H1 (cell line): ENCODE measurements around the gene PXDN. TPM values are rescaled to one million over a fixed set of nuclear protein-coding genes. Genes with fewer than 3 reads are reported as not detected.

Experiments
- CTCF ChIA-PET: fragments of 300-600 bp; sonication (Branson Sonifier 250); formaldehyde crosslinking; loops from one replicate; lab custom pipeline; 2021; ENCODE audit not compliant: partially characterized antibody; lab: Charles Lee
- POLR2A ChIA-PET: fragments of 300-600 bp; sonication (Branson Sonifier 250); formaldehyde crosslinking; loops from one replicate; lab custom pipeline; 2021; ENCODE audit warnings: inconsistent platforms; ENCODE audit not compliant: partially characterized antibody; lab: Charles Lee
- DNase-seq, 2 experiments: peaks; one replicate each; pipeline versions ENCODE4 v3.0.0 to v3.0.0-alpha.2; 2010 to 2022; ENCODE audit warnings: low spot score in 2 of 2, low read depth in 1 of 2, mixed read lengths in 1 of 2
- FAIRE-seq: peaks from 2 replicates; lab custom pipeline; 2011; peaks lifted over from hg19 to GRCh38; lab: Jason Lieb, UNC
- H2AFZ ChIP-seq: 2 replicates; pipeline ENCODE4 v1.8.1; 2012; ENCODE audit warnings: low read length, inconsistent platforms
- H2AK5ac ChIP-seq: 2 replicates; pipeline ENCODE4 v1.6.1; 2013; ENCODE audit warnings: low read depth, low read length
- H2BK120ac ChIP-seq: replicated peaks from 2 replicates; pipeline ENCODE3; 2013; ENCODE audit warnings: low read depth, low read length, inconsistent platforms
- H2BK12ac ChIP-seq: 2 replicates; pipeline ENCODE4 v1.6.1; 2013; ENCODE audit warnings: low read depth, low read length
- H2BK15ac ChIP-seq: 2 replicates; pipeline ENCODE4 v1.6.1; 2013; ENCODE audit warnings: low read length
- H2BK20ac ChIP-seq: 2 replicates; pipeline ENCODE4 v1.6.1; 2013; ENCODE audit warnings: low read length
- H2BK5ac ChIP-seq: 2 replicates; pipeline ENCODE4 v1.6.1; 2013; ENCODE audit warnings: low read depth, low read length
- H3K14ac ChIP-seq: 2 replicates; pipeline ENCODE4 v1.6.1; 2013; ENCODE audit warnings: inconsistent platforms; ENCODE audit not compliant: insufficient read length
- H3K18ac ChIP-seq: 2 replicates; pipeline ENCODE4 v1.6.1; 2013; ENCODE audit warnings: low read length; ENCODE audit errors: extremely low read depth
- H3K23ac ChIP-seq: 2 replicates; pipeline ENCODE4 v1.6.1; 2013; ENCODE audit warnings: inconsistent platforms; ENCODE audit not compliant: insufficient read length
- H3K23me2 ChIP-seq: 2 replicates; pipeline ENCODE4 v1.6.1; 2013; ENCODE audit warnings: low read depth, low read length
- H3K27ac ChIP-seq: 2 replicates; pipeline ENCODE4 v1.6.1; 2011; ENCODE audit warnings: low read depth, low read length, inconsistent platforms
- H3K27me3 ChIP-seq, 4 experiments: replicated peaks in 1 of 4; 1 replicate in 1 of 4; 2 replicates in 3 of 4; pipeline versions ENCODE4 v1.6.1 to v1.8.1; 2011 to 2013; ENCODE audit warnings: low read length in 3 of 4, mild to moderate bottlenecking in 3 of 4, inconsistent platforms in 2 of 4, mixed read lengths in 2 of 4, moderate library complexity in 1 of 4; ENCODE audit not compliant: control insufficient read depth in 3 of 4, insufficient read depth in 3 of 4; ENCODE audit errors: extremely low read depth in 1 of 4
- H3K36me3 ChIP-seq, 4 experiments: 2 replicates each; pipeline versions ENCODE4 v1.6.1 to v1.8.1; 2011 to 2013; ENCODE audit warnings: mild to moderate bottlenecking in 4 of 4, low read length in 3 of 4, moderate library complexity in 2 of 4, control low read depth in 1 of 4, inconsistent platforms in 1 of 4; ENCODE audit not compliant: insufficient read depth in 4 of 4, control insufficient read depth in 2 of 4
- H3K4ac ChIP-seq: replicated peaks from 2 replicates; pipeline ENCODE3; 2013; ENCODE audit warnings: low read length, low read depth, mixed read lengths, inconsistent platforms; ENCODE audit not compliant: insufficient read length
- H3K4me1 ChIP-seq, 4 experiments: replicated peaks in 1 of 4; 1 replicate in 1 of 4; 2 replicates in 3 of 4; pipeline versions ENCODE4 v1.6.1 to v1.8.1; 2011 to 2013; ENCODE audit warnings: low read length in 3 of 4, inconsistent platforms in 2 of 4, mixed read lengths in 1 of 4; ENCODE audit not compliant: insufficient read depth in 4 of 4, control insufficient read depth in 3 of 4
- H3K4me2 ChIP-seq, 2 experiments: 2 replicates each; pipeline versions ENCODE4 v1.6.1 to v1.8.1; 2011 to 2013; ENCODE audit warnings: low read depth in 2 of 2, low read length in 2 of 2, control low read depth in 1 of 2, inconsistent platforms in 1 of 2, mild to moderate bottlenecking in 1 of 2; ENCODE audit not compliant: insufficient read depth in 1 of 2
- H3K4me3 ChIP-seq, 4 experiments: fragments of 200-600, 300-600 bp in 1 of 4; sonication (generic), shearing (Covaris generic), sonication (Bioruptor Twin) in 1 of 4; 2 replicates each; pipeline versions ENCODE4 v1.5.1 to v1.8.1; 2011 to 2016; ENCODE audit warnings: low read length in 4 of 4, low read depth in 3 of 4, control low read depth in 2 of 4, inconsistent platforms in 2 of 4, mild to moderate bottlenecking in 2 of 4, mixed read lengths in 1 of 4, moderate library complexity in 1 of 4; ENCODE audit not compliant: insufficient read depth in 2 of 4; ENCODE audit errors: extremely low read depth in 1 of 4
- H3K56ac ChIP-seq: replicated peaks from 2 replicates; pipeline ENCODE3; 2013; ENCODE audit warnings: low read depth, mild to moderate bottlenecking, mixed read lengths, low read length, inconsistent platforms; ENCODE audit not compliant: insufficient read length
- H3K79me1 ChIP-seq: 2 replicates; pipeline ENCODE4 v1.6.1; 2013; ENCODE audit warnings: low read depth, low read length, control low read depth
- H3K79me2 ChIP-seq, 2 experiments: 2 replicates each; pipeline versions ENCODE4 v1.6.1 to v1.8.1; 2012 to 2013; ENCODE audit warnings: low read length in 2 of 2, mild to moderate bottlenecking in 2 of 2, inconsistent platforms in 1 of 2; ENCODE audit not compliant: insufficient read depth in 2 of 2, control insufficient read depth in 1 of 2
- H3K9ac ChIP-seq, 4 experiments: replicated peaks in 1 of 4; 1 replicate in 1 of 4; 2 replicates in 3 of 4; pipeline versions ENCODE4 v1.6.1 to v1.8.1; 2011 to 2013; ENCODE audit warnings: low read depth in 3 of 4, low read length in 3 of 4, control low read depth in 2 of 4, mild to moderate bottlenecking in 2 of 4, moderate library complexity in 2 of 4, inconsistent platforms in 1 of 4; ENCODE audit errors: extremely low read depth in 1 of 4
- H3K9me3 ChIP-seq, 2 experiments: 2 replicates each; pipeline versions ENCODE4 v1.6.1 to v1.8.1; 2012 to 2013; ENCODE audit warnings: mild to moderate bottlenecking in 2 of 2, moderate library complexity in 2 of 2, control low read depth in 1 of 2, inconsistent platforms in 1 of 2, low read depth in 1 of 2, low read length in 1 of 2, mixed read lengths in 1 of 2; ENCODE audit not compliant: insufficient read depth in 2 of 2
- H4K20me1 ChIP-seq, 2 experiments: replicated peaks in 1 of 2; 2 replicates each; pipeline versions ENCODE3 to v1.8.1; 2011 to 2013; ENCODE audit warnings: inconsistent platforms in 2 of 2, low read length in 2 of 2, mild to moderate bottlenecking in 1 of 2; ENCODE audit not compliant: insufficient read depth in 2 of 2, control insufficient read depth in 1 of 2
- H4K5ac ChIP-seq: 2 replicates; pipeline ENCODE4 v1.6.1; 2013; ENCODE audit warnings: low read length, low read depth, mixed read lengths, inconsistent platforms; ENCODE audit not compliant: insufficient read length
- H4K8ac ChIP-seq: 2 replicates; pipeline ENCODE4 v1.8.0; 2013; ENCODE audit warnings: mild to moderate bottlenecking, moderate library complexity, low read length, inconsistent platforms; ENCODE audit not compliant: insufficient read depth; ENCODE audit errors: extremely low read depth
- H4K91ac ChIP-seq: replicated peaks from 2 replicates; pipeline ENCODE3; 2013; ENCODE audit warnings: low read length, mixed read lengths, inconsistent platforms; ENCODE audit not compliant: insufficient read length
- EZH2 ChIP-seq: fragments of 200-600 bp; sonication (generic); IDR thresholded peaks from 2 replicates; pipeline ENCODE4 v1.7.1; 2012; ENCODE audit warnings: low read depth, mild to moderate bottlenecking, moderate library complexity, low read length, inconsistent platforms; ENCODE audit not compliant: severe bottlenecking
- NANOG ChIP-seq: IDR thresholded peaks from 2 replicates; pipeline ENCODE4 v1.6.1; 2011; ENCODE audit warnings: low read length, low read depth, mild to moderate bottlenecking, inconsistent platforms; ENCODE audit not compliant: insufficient read depth, poor library complexity, severe bottlenecking
- POLR2AphosphoS5 ChIP-seq: IDR thresholded peaks from 2 replicates; pipeline ENCODE4 v1.6.1; 2011; ENCODE audit warnings: low read depth, low read length
- TAF7 ChIP-seq: optimal IDR thresholded peaks from 2 replicates; pipeline ENCODE3; 2011; ENCODE audit warnings: low read depth, mild to moderate bottlenecking, inconsistent platforms, low read length, moderate library complexity, borderline replicate concordance
- USF2 ChIP-seq: IDR thresholded peaks from 2 replicates; pipeline ENCODE4 v1.6.1; 2011; ENCODE audit warnings: low read length, improper control_type of control experiment
- WGBS, 2 experiments: shearing (Covaris generic) in 1 of 2; methylation state at CpG; one replicate each; pipeline versions ENCODE4 v1.1.6 to v1.1.7; 2013 to 2015; ENCODE audit warnings: low lambda C conversion rate in 2 of 2, mixed read lengths in 2 of 2, inconsistent platforms in 1 of 2, low coverage in 1 of 2, missing lambda C conversion rate in 1 of 2; ENCODE audit not compliant: insufficient replicate concordance in 2 of 2, insufficient coverage in 1 of 2, insufficient read length in 1 of 2; ENCODE audit errors: extremely low coverage in 1 of 2, missing lambda C conversion rate in 1 of 2; 5-methylcytosine and 5-hydroxymethylcytosine counted together
- polyA plus RNA-seq, 7 experiments: library from polyadenylated mRNA; depleted of rRNA in 3 of 7; stranded (reverse) in 5 of 7; unstranded in 2 of 7; fragments of >200 nt in 5 of 7; fragments of 200-250 nt in 2 of 7; gene quantifications; 1 replicate in 5 of 7; 2 replicates in 1 of 7; 4 replicates in 1 of 7; pipeline versions ENCODE4 v1.2.1 to v1.2.3, GENCODE V29; 2011 to 2013; ENCODE audit warnings: missing spikeins in 2 of 7, mixed read lengths in 2 of 7
- total RNA-seq: library from RNA; stranded (reverse); fragmentation: NEBNext Ultra II Directional; extraction: Animal tissue kit (Norgen Biotek cat#: 25700); gene quantifications from 2 replicates; pipeline ENCODE4 v1.2.1, GENCODE V29; 2021

The PXDN gene
- total and polyA plus RNA-seq, 2 of the 8 experiments (the other 6 are each of a cell fraction or from before 2014, with no cell fraction given), result 104 to 141 TPM

GRCh38 chr2:1663621-1664020, 80.7 kb downstream of the PXDN start:
- Histone ChIP-seq H2AFZ (no peak overlapping the region), H2BK15ac (no peak overlapping the region), H3K27me3 (no peaks in the 10 kb centered on the region), H3K9me3 (no peaks in the 10 kb centered on the region), H2BK12ac (no peak overlapping the region), H3K18ac (no peak overlapping the region), H3K36me3 (peaks cover 11 to 57% (median 30%) of the 10 kb centered on the region in 4 experiments), H3K14ac (no peak overlapping the region), H4K8ac (no peak overlapping the region), H3K4me1 (no peaks in the 10 kb centered on the region), H3K4me3 (no peak overlapping the region), H3K56ac (no peak overlapping the region), H4K20me1 (peaks cover 3 to 10% of the 10 kb centered on the region in 2 experiments), H3K9ac (no peak overlapping the region), H2AK5ac (no peak overlapping the region), H3K27ac (no peak overlapping the region), H3K4ac (no peak overlapping the region), H2BK20ac (no peak overlapping the region), H3K23ac (no peak overlapping the region), H4K5ac (no peak overlapping the region), H3K4me2 (no peak overlapping the region), H3K23me2 (no peaks in the 10 kb centered on the region), H4K91ac (no peak overlapping the region), H3K79me1 (no peaks in the 10 kb centered on the region), H2BK120ac (no peak overlapping the region), H3K79me2 (no peaks in the 10 kb centered on the region), H2BK5ac (no peak overlapping the region; the same call in 1 of the 2 replicates)
- no peak for FAIRE-seq
- ChIA-PET CTCF (interaction anchor here (1.0 to 3.9 kb wide), 12 partner anchors 10 to 187 kb away, joined by 3 to 14 read pairs (median 5); no protein-coding TSS in a partner anchor), POLR2A (no interaction called here)
- no peak for TF ChIP-seq TAF7
- no peak for TF ChIP-seq POLR2AphosphoS5
- TF ChIP-seq USF2, result no peak
- no peak for TF ChIP-seq EZH2
- no peak for TF ChIP-seq NANOG
- no peak for DNase-seq
- 92% methylated on average over 16 of the region's 16 CpGs; no CpG with 5 or more reads in 1 of the 2 experiments for WGBS, 2 experiments
